Stimulated activated CD8-positive, alpha-beta memory T cell treated with anti-CD3 and anti-CD28 coated beads, Interleukin-4, amount 100 ng/mL, for 4 hours (primary cell): ENCODE measurements around the gene VAV2.

Experiments
- DNase-seq, 2 donors: peaks; one replicate each; pipeline ENCODE4 v3.0.0-alpha.2; 2020; ENCODE audit warnings: low read depth in 2 of 2, low spot score in 1 of 2

VAV2 gene

DNA sequence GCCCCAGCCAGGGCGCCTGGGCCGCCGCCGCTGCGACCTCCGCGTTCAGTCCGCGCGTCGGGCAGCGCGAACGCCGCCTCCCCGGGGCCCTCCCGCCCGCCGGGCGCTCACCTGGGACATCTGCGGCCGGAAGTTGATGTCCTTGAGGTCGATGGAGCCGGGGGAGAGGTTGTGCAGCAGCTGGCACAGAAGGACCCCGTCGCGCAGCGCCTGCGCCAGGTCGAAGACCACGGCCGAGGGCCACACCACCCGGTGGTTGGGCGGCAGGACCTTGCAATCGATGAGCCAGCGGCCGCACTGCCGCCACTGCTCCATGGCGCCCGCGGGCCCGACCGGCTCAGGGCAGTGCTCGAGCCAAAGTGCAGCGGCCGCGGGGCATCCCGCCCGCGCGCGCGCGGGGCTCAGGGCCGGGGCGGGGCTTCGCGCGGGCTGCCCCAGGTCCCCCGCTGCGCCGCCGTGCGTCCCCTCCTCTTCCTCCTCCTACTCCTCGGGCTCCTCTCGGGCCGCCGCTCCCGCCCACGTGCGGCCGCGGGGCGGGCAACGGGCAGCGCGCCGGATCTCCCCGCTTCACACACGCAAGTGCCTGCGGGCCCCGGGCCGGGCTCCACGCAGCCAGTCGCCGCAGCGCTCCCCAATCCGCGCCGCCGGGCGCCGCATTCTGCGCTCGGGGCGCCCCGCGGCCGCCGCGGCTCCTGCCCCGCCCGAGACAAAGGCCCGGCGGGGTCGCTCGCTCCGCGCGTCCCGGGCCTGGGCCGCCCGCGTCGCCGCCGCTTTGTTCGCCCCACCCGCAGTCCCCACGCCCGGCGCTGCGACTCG lies at the start of gene VAV2:
TSS of gene VAV2 (minus strand) at position 361 of the 816 bp plus-strand sequence. CDS start at position 315, 46 bp downstream.
- DNase-seq, result no peak

GRCh38 chr9:134041649-134041962 lies 49.5 kb upstream of the VAV2 start:
- DNase-seq, result no peak

- no peak for DNase-seq
These were observed 48.9 kb upstream of the VAV2 start for GRCh38 chr9:134040781-134041648.

- DNase-seq, result no peak
These were observed 48.0 kb upstream of the VAV2 start for GRCh38 chr9:134040176-134040565.

- DNase-seq, result no peak
These were observed 47.5 kb upstream of the VAV2 start for GRCh38 chr9:134039386-134040175.

DNA sequence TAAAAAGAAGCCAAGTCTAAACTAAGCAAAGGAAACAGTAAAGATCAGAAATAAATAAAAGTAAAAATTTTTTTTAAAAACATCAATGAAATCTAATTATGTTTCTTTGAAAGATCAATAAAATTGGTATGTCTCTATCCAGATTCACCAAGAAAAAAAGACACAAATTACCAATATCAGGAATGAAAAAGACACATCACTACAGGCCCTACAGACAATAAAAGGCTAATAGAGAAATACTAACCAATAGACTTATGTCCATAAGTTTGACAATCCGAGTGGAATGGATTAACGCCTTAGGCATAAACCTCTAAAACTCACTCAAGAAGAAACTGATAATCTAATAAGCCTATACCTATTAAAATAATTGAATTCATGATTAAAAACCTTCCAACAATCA lies 45.5 kb upstream of the VAV2 start:
- DNase-seq, result no peak

GRCh38 chr9:134036130-134036529 lies 44.0 kb upstream of the VAV2 start:
- DNase-seq, result no peak

DNA sequence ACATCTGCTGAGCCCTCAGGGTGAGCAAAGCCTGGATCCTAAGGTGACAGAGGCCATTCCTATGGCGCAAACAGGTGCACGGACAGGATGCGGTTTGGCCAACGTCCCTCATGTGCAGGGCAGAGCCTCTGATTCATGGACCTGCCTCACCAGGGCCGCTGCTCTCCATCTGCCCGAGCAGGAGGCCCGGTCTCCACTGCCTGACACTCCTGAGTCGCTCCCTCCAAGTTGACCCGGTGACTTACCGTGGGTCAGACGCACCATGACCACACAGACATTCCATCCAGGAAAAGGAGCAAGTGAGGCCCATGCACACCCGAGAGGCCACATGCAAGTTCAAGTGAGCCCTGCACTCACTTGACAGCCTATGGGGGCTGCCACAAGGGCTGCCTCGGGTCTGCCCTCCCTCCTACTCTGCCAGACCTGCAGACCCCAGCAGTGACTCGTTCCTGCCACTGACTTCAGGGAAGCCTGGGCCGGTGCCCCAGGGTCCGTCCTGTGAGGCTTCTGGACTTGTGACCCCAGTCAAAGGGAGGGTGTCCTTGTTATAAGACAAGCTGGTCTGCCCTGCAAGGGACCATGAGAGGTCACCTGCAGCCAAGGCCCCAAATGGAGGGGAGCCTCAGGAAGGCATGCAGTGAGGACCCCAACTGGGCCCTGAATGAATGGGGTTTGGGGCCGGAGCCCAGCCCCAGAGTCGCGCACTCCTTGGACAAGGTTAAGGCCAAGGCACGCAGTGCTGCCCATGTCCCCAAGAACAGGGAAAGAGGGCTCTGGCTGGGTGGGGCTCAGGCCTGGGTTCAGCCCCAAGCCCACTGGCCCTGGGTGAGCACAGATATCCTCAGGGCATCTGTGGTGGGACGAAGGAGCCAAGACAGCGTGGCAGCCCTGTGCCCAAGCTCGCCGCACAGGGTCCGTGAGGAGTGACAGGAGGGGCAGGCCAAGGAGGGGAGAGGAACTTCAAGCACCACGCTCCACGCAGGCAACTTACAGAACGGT lies 43.2 kb upstream of the VAV2 start:
- no peak for DNase-seq

GRCh38 chr9:134034215-134035040 lies 42.3 kb upstream of the VAV2 start:
- DNase-seq, result no peak

GRCh38 chr9:134033516-134034214 lies 41.5 kb upstream of the VAV2 start:
- DNase-seq, result no peak

DNA sequence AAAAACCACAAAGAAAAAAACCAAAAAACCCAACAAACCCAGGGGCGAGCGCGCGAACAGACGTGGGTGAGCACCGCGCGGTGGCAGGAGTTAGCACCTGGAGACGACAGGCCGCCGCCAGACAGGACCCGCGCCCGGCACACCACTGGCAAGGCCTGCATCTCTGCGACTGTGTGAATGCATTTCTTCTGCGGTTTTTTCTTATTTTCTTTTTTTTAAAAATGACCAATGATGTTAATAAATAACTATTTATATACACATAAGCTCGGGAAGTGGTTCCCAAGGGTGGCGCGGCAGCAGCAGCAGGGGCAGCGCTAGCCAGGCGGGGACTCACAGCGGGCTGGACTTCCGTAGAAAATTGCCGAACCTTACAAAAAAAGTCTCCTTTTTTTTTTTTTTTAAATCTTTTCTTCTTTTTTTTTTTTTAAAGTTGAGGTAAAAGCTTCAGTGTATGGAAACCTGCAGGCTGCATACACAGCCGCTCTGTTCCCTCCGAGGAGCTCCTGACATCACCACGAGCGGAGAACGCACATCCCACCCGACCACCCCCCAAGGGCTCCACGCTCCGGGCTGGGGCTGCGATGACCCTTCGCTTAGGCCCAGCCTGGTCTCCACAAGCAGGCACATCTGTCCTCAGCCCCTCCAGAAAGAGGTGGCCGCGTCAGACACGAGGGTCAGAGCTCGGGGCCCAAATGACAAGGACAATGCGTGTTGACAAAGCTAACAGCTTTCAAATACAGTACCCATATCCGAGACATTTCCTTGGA lies 40.5 kb upstream of the VAV2 start:
- DNase-seq, result no peak

DNA sequence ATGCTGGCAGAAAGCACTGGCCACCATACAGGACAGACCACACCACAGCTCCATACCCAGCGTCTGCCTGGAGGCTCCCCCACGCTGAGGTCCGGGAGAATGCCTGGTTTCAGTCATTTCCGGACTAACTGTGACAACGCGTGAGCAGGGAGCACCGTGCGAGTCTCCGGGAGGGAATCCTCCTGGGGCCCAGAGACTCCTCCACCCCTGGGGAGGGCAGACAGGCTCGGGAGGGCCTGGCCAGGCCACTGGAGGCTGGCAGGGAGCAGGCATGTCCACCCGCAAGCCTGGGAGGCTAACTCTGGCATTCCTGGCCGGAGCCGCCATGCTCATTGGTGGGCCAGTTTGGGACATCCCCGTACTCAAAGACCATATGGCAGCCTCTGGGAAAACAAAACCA lies 39.7 kb upstream of the VAV2 start:
- no peak for DNase-seq

DNA sequence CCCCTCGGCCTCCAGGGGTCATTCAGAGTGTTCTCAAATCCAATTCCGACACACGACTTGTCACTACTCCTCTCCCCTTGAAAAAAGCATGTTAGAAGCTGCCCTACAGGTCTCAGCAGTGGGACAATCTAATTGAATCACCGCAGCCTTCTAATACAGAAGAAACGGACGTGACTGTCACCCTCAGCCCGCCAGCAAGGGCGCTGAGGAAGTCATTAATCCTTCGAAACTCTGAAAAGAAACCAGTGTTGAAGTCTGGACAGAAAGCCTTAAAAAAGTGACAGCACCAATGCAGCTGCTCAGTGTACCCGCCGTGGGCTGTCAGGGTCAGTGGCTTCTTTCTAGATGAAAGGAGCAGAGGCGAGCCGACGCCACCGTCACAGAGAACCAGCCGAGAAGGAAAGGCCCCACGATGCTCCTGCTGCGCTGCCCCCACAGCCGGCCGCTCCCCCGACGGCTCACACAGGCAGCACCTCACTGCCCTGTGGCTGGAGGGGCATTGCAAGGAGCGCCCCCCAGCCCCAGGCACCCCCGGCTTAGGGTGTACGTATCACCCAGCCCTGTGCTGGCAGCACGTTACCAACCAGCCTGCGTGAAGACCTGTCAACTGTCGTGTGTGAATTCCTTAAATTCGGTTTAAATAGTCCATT lies 38.8 kb upstream of the VAV2 start:
- no peak for DNase-seq

DNA sequence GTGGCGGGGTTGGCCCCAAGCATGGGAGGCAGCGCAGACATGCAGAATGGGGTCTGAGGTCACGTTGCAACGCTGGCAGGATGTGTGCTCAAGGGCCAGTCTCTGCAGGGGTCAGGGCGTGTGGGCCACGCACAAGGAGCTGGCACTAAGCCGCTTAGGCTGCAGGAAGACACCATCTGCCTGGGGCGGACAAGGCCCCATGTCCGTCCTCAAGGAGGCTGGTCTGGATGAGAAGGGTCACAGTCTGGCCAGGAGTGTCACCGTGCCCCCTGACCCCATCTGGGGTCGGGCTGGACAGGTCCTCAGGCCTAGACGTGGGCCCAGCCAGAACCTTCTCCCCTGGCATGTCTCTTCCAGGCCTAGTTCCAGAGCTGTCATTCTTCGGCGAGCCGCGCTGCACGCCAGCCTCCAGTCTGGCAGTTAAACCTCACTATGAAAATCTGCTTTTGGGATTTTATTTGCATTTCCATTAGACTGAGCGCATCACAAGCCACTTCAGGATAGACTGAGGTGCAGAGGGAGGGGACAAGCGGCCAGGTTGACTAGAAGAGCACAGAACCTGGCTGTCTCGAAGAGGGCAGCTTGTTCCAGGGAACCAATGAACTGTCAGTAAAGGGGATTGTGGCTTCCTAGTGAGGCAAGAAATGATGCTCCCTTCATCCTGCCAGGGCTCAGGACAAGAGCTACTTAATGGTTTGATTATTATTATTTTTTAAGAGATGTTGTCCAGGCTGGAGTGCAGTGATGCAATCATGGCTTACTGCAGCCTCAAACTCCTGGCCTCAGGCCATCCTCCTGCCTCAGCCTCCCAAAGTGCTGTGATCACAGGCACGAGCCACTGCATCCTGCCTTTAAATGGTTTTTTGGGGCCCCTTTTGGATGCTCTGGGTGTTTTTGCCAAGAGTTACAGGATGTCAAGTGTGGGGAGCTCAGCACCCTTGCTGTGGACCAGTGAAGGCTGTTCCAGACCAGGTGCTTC lies 37.4 kb upstream of the VAV2 start:
- no peak for DNase-seq

- DNase-seq, result no peak
These were observed 36.6 kb upstream of the VAV2 start for GRCh38 chr9:134028575-134029247.

DNA sequence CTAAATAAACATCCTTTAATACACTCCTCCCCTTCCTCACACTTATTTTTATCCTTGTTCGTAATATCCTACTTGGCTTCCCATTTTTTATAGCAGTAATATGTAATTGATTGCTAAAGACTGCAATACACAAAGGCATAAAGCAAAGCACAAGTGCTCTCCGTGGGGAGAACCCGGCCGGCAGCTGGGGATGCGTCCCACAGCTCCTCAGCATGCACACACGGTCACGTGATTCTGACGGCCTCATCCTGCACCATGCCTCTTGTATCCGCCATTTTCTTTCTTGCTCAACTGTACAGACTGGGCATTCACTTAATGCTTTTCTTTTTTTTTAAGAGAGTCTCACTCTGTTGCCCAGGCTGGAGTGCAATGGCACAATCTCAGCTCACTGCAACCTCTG lies 36.0 kb upstream of the VAV2 start:
- no peak for DNase-seq
